ENCODE data around the gene TERF2IP. TPM values are rescaled to one million over a fixed set of nuclear protein-coding genes. Genes with fewer than 3 reads are reported as not detected.

The TERF2IP gene
- total RNA-seq, 1 donor, result 91.1 TPM

DNA sequence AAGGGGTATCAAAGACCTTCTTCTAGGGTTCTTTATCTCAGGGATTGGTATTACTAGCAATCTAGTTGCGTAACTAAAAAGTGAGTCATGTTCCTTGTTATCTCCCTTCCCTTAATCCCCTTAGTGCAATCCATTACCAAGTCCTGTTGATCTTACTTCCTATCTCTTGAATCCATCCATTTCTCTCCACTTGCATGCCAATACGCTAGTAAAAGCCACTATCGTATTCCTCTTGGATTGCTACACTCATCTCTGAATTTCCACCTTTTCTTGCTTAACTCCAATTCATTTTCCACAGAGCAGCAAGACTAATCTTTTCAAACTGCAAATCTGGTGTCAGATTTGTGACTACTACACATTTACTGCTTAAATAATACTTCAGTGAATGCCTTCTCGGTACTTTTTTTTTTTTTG, 22.6 kb upstream of the TERF2IP start:
- H3K9me3 ChIP-seq (ENCODE audit: low read depth, low read length), result no peaks in the 10 kb centered on the region
- peaks cover 39% of the 10 kb centered on the region for H3K4me1 ChIP-seq (ENCODE audit: insufficient read depth, low read length)
- H3K4me3 ChIP-seq (ENCODE audit: low read length), result no peak overlapping the region
- H3K27me3 ChIP-seq (ENCODE audit: insufficient read depth, low read length), result no peaks in the 10 kb centered on the region

- H3K9me3 ChIP-seq (ENCODE audit: low read depth, low read length), result no peaks in the 10 kb centered on the region
Measured at GRCh38 chr16:75626806-75627205, 20.8 kb upstream of the TERF2IP start.

GRCh38 chr16:75627851-75628250, 19.7 kb upstream of the TERF2IP start:
- H3K9me3 ChIP-seq (ENCODE audit: low read depth, low read length), result no peaks in the 10 kb centered on the region
- H3K27me3 ChIP-seq (ENCODE audit: insufficient read depth, low read length), result no peaks in the 10 kb centered on the region
- H3K4me1 ChIP-seq (ENCODE audit: insufficient read depth, low read length), result peaks cover 25% of the 10 kb centered on the region
- no peak overlapping the region for H3K4me3 ChIP-seq (ENCODE audit: low read length)

More at GRCh38 chr16:75626806-75627205, 20.8 kb upstream of the TERF2IP start:
- H3K27me3 ChIP-seq (ENCODE audit: insufficient read depth, low read length), result no peaks in the 10 kb centered on the region
- H3K4me1 ChIP-seq (ENCODE audit: insufficient read depth, low read length), result peaks cover 35% of the 10 kb centered on the region
- H3K4me3 ChIP-seq (ENCODE audit: low read length), result no peak overlapping the region

DNA sequence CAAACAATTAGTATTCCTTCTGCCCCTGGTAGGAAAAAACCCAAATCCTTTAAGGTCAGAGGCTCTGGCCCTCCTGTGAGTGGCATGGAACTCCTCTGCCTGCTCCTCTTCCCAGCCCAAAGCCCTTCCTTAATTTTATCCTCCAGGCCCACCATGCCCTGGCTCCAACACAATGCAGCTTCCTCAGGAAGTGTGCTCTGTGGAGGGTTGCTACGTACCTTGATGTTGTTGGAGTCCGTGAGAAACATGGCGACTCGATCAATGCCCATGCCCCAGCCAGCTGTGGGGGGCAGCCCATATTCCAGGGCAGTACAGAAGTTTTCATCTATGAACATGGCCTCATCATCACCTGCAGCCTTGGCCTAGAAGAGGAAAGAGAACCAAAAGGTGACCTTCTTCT, 19.2 kb upstream of the TERF2IP start:
- no peak overlapping the region for H3K4me3 ChIP-seq (ENCODE audit: low read length)
- no peaks in the 10 kb centered on the region for H3K27me3 ChIP-seq (ENCODE audit: insufficient read depth, low read length)
- no peaks in the 10 kb centered on the region for H3K9me3 ChIP-seq (ENCODE audit: low read depth, low read length)
- peaks cover 24% of the 10 kb centered on the region for H3K4me1 ChIP-seq (ENCODE audit: insufficient read depth, low read length)

- H3K4me1 ChIP-seq (ENCODE audit: insufficient read depth, low read length), result peaks cover 20% of the 10 kb centered on the region
- no peaks in the 10 kb centered on the region for H3K27me3 ChIP-seq (ENCODE audit: insufficient read depth, low read length)
- H3K4me3 ChIP-seq (ENCODE audit: low read length), result no peak overlapping the region
- H3K9me3 ChIP-seq (ENCODE audit: low read depth, low read length), result no peaks in the 10 kb centered on the region
Measured at GRCh38 chr16:75629132-75629531, 18.4 kb upstream of the TERF2IP start.

GRCh38 chr16:75630052-75630451, 17.5 kb upstream of the TERF2IP start:
- no peak overlapping the region for H3K4me3 ChIP-seq (ENCODE audit: low read length)
- peaks cover 20% of the 10 kb centered on the region for H3K4me1 ChIP-seq (ENCODE audit: insufficient read depth, low read length)
- H3K27me3 ChIP-seq (ENCODE audit: insufficient read depth, low read length), result no peaks in the 10 kb centered on the region
- H3K9me3 ChIP-seq (ENCODE audit: low read depth, low read length), result no peaks in the 10 kb centered on the region

GRCh38 chr16:75632857-75633256, 14.7 kb upstream of the TERF2IP start:
- Histone ChIP-seq H3K9me3 (ENCODE audit: low read depth, low read length) (no peaks in the 10 kb centered on the region), H3K27me3 (ENCODE audit: insufficient read depth, low read length) (no peaks in the 10 kb centered on the region), H3K4me1 (ENCODE audit: insufficient read depth, low read length) (peaks cover 10% of the 10 kb centered on the region), H3K4me3 (ENCODE audit: low read length) (no peak overlapping the region)

- no peaks in the 10 kb centered on the region for H3K27me3 ChIP-seq (ENCODE audit: insufficient read depth, low read length)
- no peak overlapping the region for H3K4me3 ChIP-seq (ENCODE audit: low read length)
- H3K4me1 ChIP-seq (ENCODE audit: insufficient read depth, low read length), result no peaks in the 10 kb centered on the region
- no peaks in the 10 kb centered on the region for H3K9me3 ChIP-seq (ENCODE audit: low read depth, low read length)
Measured at GRCh38 chr16:75635036-75635435, 12.5 kb upstream of the TERF2IP start.

DNA sequence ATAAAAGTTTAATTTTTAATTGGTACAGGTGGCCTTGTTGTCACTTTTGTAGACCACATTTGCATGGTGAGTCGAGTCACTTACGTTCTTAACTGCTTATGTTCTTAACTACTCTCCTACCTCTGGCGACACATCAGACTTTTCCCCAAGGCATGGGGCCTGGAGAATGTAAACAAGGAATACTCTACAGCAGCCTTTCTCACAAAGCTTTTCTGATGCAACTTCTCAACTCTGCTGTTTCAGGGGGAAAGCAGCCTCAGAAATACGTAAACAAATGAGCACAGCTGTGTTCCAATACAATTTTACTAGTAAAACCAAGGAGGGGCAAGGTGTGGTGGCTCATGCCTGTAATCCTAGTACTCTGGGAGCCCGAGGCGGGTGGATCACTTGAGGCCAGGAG, 7.0 kb upstream of the TERF2IP start:
- no peaks in the 10 kb centered on the region for H3K9me3 ChIP-seq (ENCODE audit: low read depth, low read length)
- peaks cover 15% of the 10 kb centered on the region for H3K4me1 ChIP-seq (ENCODE audit: insufficient read depth, low read length)
- no peaks in the 10 kb centered on the region for H3K27me3 ChIP-seq (ENCODE audit: insufficient read depth, low read length)
- no peak overlapping the region for H3K4me3 ChIP-seq (ENCODE audit: low read length)

- Histone ChIP-seq H3K27me3 (ENCODE audit: insufficient read depth, low read length) (no peaks in the 10 kb centered on the region), H3K4me1 (ENCODE audit: insufficient read depth, low read length) (peaks cover 31% of the 10 kb centered on the region), H3K4me3 (ENCODE audit: low read length) (no peak overlapping the region), H3K9me3 (ENCODE audit: low read depth, low read length) (no peaks in the 10 kb centered on the region)
Measured at GRCh38 chr16:75644240-75645012, 3.1 kb upstream of the TERF2IP start.

- Histone ChIP-seq H3K9me3 (ENCODE audit: low read depth, low read length) (no peaks in the 10 kb centered on the region), H3K27me3 (ENCODE audit: insufficient read depth, low read length) (no peaks in the 10 kb centered on the region), H3K4me3 (ENCODE audit: low read length) (peak overlapping the region; percentile 98), H3K4me1 (ENCODE audit: insufficient read depth, low read length) (peaks cover 53% of the 10 kb centered on the region)
Measured at GRCh38 chr16:75647112-75647491, 471 bp upstream of the TERF2IP start.

- no peaks in the 10 kb centered on the region for H3K27me3 ChIP-seq (ENCODE audit: insufficient read depth, low read length)
- H3K4me3 ChIP-seq (ENCODE audit: low read length), result peak overlapping the region; percentile 98
- no peaks in the 10 kb centered on the region for H3K9me3 ChIP-seq (ENCODE audit: low read depth, low read length)
- H3K4me1 ChIP-seq (ENCODE audit: insufficient read depth, low read length), result peaks cover 60% of the 10 kb centered on the region
Measured at GRCh38 chr16:75648265-75649076, 898 bp downstream of the TERF2IP start.

DNA sequence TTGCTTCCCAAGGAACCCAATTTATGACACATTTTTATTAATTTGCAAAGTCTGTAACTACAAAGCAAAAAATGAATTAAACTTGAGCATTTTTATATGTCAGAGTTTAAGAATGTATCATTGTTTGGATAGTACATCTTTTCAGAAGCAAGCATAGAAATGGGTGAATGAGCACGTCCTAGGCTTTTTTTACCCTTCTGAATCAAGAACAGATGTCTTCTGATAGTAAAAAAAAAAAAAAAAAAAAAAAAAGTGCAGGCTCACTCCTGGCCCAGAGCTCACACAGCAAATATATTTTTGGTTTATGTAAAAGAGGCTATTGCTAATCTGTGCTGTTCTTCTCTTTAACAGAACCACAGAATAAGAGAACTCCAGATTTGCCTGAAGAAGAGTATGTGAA, 6.3 kb downstream of the TERF2IP start:
- H3K4me1 ChIP-seq (ENCODE audit: insufficient read depth, low read length), result peaks cover 34% of the 10 kb centered on the region
- no peaks in the 10 kb centered on the region for H3K27me3 ChIP-seq (ENCODE audit: insufficient read depth, low read length)
- H3K4me3 ChIP-seq (ENCODE audit: low read length), result no peak overlapping the region
- no peaks in the 10 kb centered on the region for H3K9me3 ChIP-seq (ENCODE audit: low read depth, low read length)

DNA sequence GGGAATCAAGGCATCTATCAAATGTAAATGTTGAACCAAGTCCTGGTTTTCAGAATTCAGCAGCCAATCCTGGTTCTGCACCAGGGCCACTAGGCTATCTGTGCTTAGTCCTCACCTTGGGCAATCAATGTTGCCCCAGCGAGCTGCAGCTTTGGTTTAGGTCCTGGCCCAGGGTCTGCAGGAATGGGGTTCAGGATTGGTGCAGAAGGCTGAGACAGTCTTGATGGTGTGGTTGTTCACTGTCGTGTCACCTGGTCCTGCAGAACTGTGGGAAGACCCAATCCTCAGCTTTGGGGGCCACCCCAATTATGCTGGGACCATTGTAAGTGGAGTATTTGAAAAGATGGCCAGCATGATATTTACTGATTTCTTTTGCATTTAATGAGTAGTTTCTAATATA, 10.6 kb downstream of the TERF2IP start:
- no peak overlapping the region for H3K4me3 ChIP-seq (ENCODE audit: low read length)
- H3K9me3 ChIP-seq (ENCODE audit: low read depth, low read length), result no peaks in the 10 kb centered on the region
- H3K27me3 ChIP-seq (ENCODE audit: insufficient read depth, low read length), result no peaks in the 10 kb centered on the region
- H3K4me1 ChIP-seq (ENCODE audit: insufficient read depth, low read length), result peaks cover 5% of the 10 kb centered on the region

GRCh38 chr16:75660321-75660720, 12.7 kb downstream of the TERF2IP start:
- Histone ChIP-seq H3K4me1 (ENCODE audit: insufficient read depth, low read length) (no peaks in the 10 kb centered on the region), H3K9me3 (ENCODE audit: low read depth, low read length) (no peaks in the 10 kb centered on the region), H3K4me3 (ENCODE audit: low read length) (no peak overlapping the region), H3K27me3 (ENCODE audit: insufficient read depth, low read length) (no peaks in the 10 kb centered on the region)

All from mononuclear cell (primary cell).